WTC11 (cell line): Measurements from ENCODE around the gene B3GNT9. TPM values are rescaled to one million over a fixed set of nuclear protein-coding genes. Genes with fewer than 3 reads are reported as not detected.

Source experiments
- ATAC-seq: fragments of 200-7000 bp; cut with Tn5 transposase; 2 replicates; pipeline ENCODE4 v1.10.0; 2021; ENCODE audit warnings: mild to moderate bottlenecking, moderate library complexity
- CTCF ChIA-PET: fragments of 300-600 bp; sonication (Branson Sonifier 250); formaldehyde crosslinking; loops from one replicate; lab custom pipeline; 2021; ENCODE audit warnings: antibody characterized with exemption; lab: Charles Lee
- POLR2A ChIA-PET: fragments of 350-600 bp; sonication (Branson Sonifier 250); formaldehyde crosslinking; loops from one replicate; lab custom pipeline; 2021; ENCODE audit warnings: antibody characterized with exemption; lab: Charles Lee
- DNase-seq: peaks from one replicate; pipeline ENCODE4 v3.0.0; 2021; ENCODE audit warnings: low spot score
- H3K27ac Mint-ChIP-seq: 2 replicates; pipeline ENCODE4 v1.8.0; 2021; ENCODE audit warnings: mixed read lengths
- H3K27me3 Mint-ChIP-seq: 2 replicates; pipeline ENCODE4 v1.8.0; 2021; ENCODE audit warnings: low read depth, mild to moderate bottlenecking, moderate library complexity, mixed read lengths
- H3K36me3 Mint-ChIP-seq: 2 replicates; pipeline ENCODE4 v1.8.0; 2021; ENCODE audit warnings: mixed read lengths
- H3K4me1 Mint-ChIP-seq: 2 replicates; pipeline ENCODE4 v1.8.0; 2022; ENCODE audit warnings: mixed read lengths
- H3K4me3 Mint-ChIP-seq: 2 replicates; pipeline ENCODE4 v1.8.0; 2021; ENCODE audit warnings: mild to moderate bottlenecking, moderate library complexity, mixed read lengths
- H3K9me3 Mint-ChIP-seq: 2 replicates; pipeline ENCODE4 v1.8.0; 2021; ENCODE audit warnings: mixed read lengths
- CBFB ChIP-seq: sonication (generic); formaldehyde crosslinking; IDR thresholded peaks from 2 replicates; pipeline ENCODE4 v1.8.1; 2022; ENCODE audit warnings: mild to moderate bottlenecking, low read depth, missing genetic modification reagents
- GABPB1 ChIP-seq: sonication (generic); formaldehyde crosslinking; IDR thresholded peaks from 2 replicates; pipeline ENCODE4 v1.8.1; 2023; ENCODE audit warnings: mild to moderate bottlenecking, missing genetic modification reagents
- NFATC4 ChIP-seq: fragments of 250-450 bp; sonication (Bioruptor Pico); IDR thresholded peaks from 2 replicates; pipeline ENCODE4 v1.9.0; 2021; ENCODE audit warnings: mild to moderate bottlenecking
- NR3C1 ChIP-seq: sonication (generic); formaldehyde crosslinking; conservative IDR thresholded peaks from 2 replicates; pipeline ENCODE4 v1.8.1; 2023; ENCODE audit warnings: low read depth, mild to moderate bottlenecking, missing genetic modification reagents
- PRRX2 ChIP-seq: fragments of 250-450 bp; sonication (Bioruptor Pico); IDR thresholded peaks from 2 replicates; pipeline ENCODE4 v1.8.0; 2021; ENCODE audit warnings: mild to moderate bottlenecking
- SOX15 ChIP-seq: fragments of 250-450 bp; sonication (Bioruptor Pico); IDR thresholded peaks from 2 replicates; pipeline ENCODE4 v1.9.0; 2021; ENCODE audit warnings: mild to moderate bottlenecking
- TEAD1 ChIP-seq: sonication (generic); formaldehyde crosslinking; IDR thresholded peaks from 2 replicates; pipeline ENCODE4 v1.8.0; 2022; ENCODE audit warnings: mild to moderate bottlenecking, missing genetic modification reagents
- TEAD4 ChIP-seq: sonication (generic); formaldehyde crosslinking; IDR thresholded peaks from 2 replicates; pipeline ENCODE4 v1.8.0; 2022; ENCODE audit warnings: mild to moderate bottlenecking, missing genetic modification reagents
- ZNF121 ChIP-seq: sonication (generic); formaldehyde crosslinking; IDR thresholded peaks from 2 replicates; pipeline ENCODE4 v1.8.0; 2023; ENCODE audit warnings: missing genetic modification reagents
- ZNF263 ChIP-seq: sonication (generic); formaldehyde crosslinking; IDR thresholded peaks from 2 replicates; pipeline ENCODE4 v1.8.1; 2022; ENCODE audit warnings: low read depth, mild to moderate bottlenecking, moderate library complexity, missing genetic modification reagents
- ZNF423 ChIP-seq: fragments of 250-450 bp; sonication (Bioruptor Pico); IDR thresholded peaks from 2 replicates; pipeline ENCODE4 v2.1.2; 2022; ENCODE audit warnings: mild to moderate bottlenecking, moderate library complexity
- total RNA-seq: library from RNA; stranded (reverse); gene quantifications from 3 replicates; pipeline ENCODE4 v1.2.3, GENCODE V29; 2021
- TF ChIP-seq, protein P1 (sequence below): sonication (generic); formaldehyde crosslinking; IDR thresholded peaks from 2 replicates; pipeline ENCODE4 v1.8.1; 2022; ENCODE audit warnings: missing genetic modification reagents, borderline replicate concordance
- TF ChIP-seq, protein P2 (sequence below): fragments of 250-450 bp; sonication (Bioruptor Pico); IDR thresholded peaks from 2 replicates; pipeline ENCODE4 v2.1.2; 2022; ENCODE audit warnings: mild to moderate bottlenecking, moderate library complexity
- TF ChIP-seq, protein P3 (sequence below): sonication (generic); formaldehyde crosslinking; IDR thresholded peaks from 2 replicates; pipeline ENCODE4 v1.8.1; 2022; ENCODE audit warnings: low read depth, missing genetic modification reagents, borderline replicate concordance
- TF ChIP-seq, protein P4 (sequence below): fragments of 250-450 bp; sonication (Bioruptor Pico); IDR thresholded peaks from 2 replicates; pipeline ENCODE4 v1.9.0; 2021; ENCODE audit warnings: mild to moderate bottlenecking
- TF ChIP-seq, protein P5 (sequence below): sonication (generic); formaldehyde crosslinking; IDR thresholded peaks from 2 replicates; pipeline ENCODE4 v1.8.0; 2023; ENCODE audit warnings: missing genetic modification reagents, mild to moderate bottlenecking, borderline replicate concordance
- TF ChIP-seq, protein P6 (sequence below): fragments of 250-450 bp; sonication (Bioruptor Pico); IDR thresholded peaks from 2 replicates; pipeline ENCODE4 v1.9.0; 2021; ENCODE audit warnings: mild to moderate bottlenecking
- TF ChIP-seq, protein P7 (sequence below): sonication (generic); formaldehyde crosslinking; IDR thresholded peaks from 2 replicates; pipeline ENCODE4 v1.8.0; 2022; ENCODE audit warnings: mild to moderate bottlenecking, missing genetic modification reagents
- TF ChIP-seq, protein P8 (sequence below): sonication (generic); formaldehyde crosslinking; conservative IDR thresholded peaks from 2 replicates; pipeline ENCODE4 v1.8.1; 2022; ENCODE audit warnings: mild to moderate bottlenecking, missing genetic modification reagents

The B3GNT9 gene
- total RNA-seq, 1 experiment from 2014 or later, result 6.4 TPM

DNA sequence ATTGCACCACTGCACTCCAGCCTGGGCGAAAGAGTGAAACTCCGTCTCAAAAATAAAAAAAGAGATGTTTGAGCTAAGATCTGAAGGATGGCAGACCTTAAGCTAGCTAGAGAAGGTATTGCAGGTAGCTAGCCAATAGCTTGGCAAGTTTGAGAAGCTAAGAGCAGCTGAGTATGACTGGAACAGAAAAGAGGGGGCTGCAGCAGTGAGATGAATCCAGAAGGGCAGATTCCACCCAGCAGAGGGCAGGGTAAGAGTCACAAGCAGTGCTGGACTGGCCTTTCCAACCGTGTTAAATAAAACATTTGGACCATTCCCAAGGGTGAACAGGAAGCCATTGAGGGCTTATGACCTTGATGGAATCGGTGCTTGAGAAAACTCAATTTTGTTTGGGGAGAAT, 46.7 kb downstream of the B3GNT9 start:
- Mint-ChIP-seq H3K4me1 (0 out of 2 replicates have a peak, but pooled peaks cover 2% of the 10 kb centered on the region), H3K27me3 (peaks cover 5% of the 10 kb centered on the region; the same call in 1 of the 2 replicates), H3K36me3 (no peaks in the 10 kb centered on the region), H3K27ac (no peak overlapping the region; the same call in none of the 2 replicates), H3K9me3 (0 out of 2 replicates have a peak, but pooled peaks cover 3% of the 10 kb centered on the region), H3K4me3 (no peak overlapping the region)
- ATAC-seq, result peak; percentile 96
- no peak for TF ChIP-seq NR3C1 (CRISPR knock-in tag)
- TF ChIP-seq TEAD4 (CRISPR knock-in tag), result peak; percentile 83; the same call in 1 of the 2 replicates
- 0 out of 2 replicates have a peak, but pooled peaks have one; percentile 2 for TF ChIP-seq ZNF121 (CRISPR knock-in tag)
- no peak for TF ChIP-seq ZNF423 (CRISPR knock-in tag)
- TF ChIP-seq, protein P1, sequence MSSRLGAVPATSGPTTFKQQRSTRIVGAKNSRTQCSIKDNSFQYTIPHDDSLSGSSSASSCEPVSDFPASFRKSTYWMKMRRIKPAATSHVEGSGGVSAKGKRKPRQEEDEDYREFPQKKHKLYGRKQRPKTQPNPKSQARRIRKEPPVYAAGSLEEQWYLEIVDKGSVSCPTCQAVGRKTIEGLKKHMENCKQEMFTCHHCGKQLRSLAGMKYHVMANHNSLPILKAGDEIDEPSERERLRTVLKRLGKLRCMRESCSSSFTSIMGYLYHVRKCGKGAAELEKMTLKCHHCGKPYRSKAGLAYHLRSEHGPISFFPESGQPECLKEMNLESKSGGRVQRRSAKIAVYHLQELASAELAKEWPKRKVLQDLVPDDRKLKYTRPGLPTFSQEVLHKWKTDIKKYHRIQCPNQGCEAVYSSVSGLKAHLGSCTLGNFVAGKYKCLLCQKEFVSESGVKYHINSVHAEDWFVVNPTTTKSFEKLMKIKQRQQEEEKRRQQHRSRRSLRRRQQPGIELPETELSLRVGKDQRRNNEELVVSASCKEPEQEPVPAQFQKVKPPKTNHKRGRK (CRISPR knock-in tag), result no peak
- TF ChIP-seq TEAD1 (CRISPR knock-in tag), result peak; percentile 96; the same call in 1 of the 2 replicates
- TF ChIP-seq GABPB1 (CRISPR knock-in tag), result 0 out of 2 replicates have a peak, but pooled peaks have one; percentile 12
- TF ChIP-seq, protein P2, sequence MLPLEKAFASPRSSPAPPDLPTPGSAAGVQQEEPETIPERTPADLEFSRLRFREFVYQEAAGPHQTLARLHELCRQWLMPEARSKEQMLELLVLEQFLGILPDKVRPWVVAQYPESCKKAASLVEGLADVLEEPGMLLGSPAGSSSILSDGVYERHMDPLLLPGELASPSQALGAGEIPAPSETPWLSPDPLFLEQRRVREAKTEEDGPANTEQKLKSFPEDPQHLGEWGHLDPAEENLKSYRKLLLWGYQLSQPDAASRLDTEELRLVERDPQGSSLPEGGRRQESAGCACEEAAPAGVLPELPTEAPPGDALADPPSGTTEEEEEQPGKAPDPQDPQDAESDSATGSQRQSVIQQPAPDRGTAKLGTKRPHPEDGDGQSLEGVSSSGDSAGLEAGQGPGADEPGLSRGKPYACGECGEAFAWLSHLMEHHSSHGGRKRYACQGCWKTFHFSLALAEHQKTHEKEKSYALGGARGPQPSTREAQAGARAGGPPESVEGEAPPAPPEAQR (CRISPR knock-in tag), result no peak
- DNase-seq, result peak; percentile 60
- CTCF ChIA-PET, result interaction anchor here (0.6 to 5.6 kb wide), 42 partner anchors 9 to 326 kb away, joined by 3 to 62 read pairs (median 5); partner anchors contain the start of genes B3GNT9, CES3, FHOD1 and NAE1
- POLR2A ChIA-PET, result interaction anchor here (1.0 kb wide), 1 partner anchor 57 kb away, joined by 3 read pairs; no protein-coding TSS in a partner anchor

DNA sequence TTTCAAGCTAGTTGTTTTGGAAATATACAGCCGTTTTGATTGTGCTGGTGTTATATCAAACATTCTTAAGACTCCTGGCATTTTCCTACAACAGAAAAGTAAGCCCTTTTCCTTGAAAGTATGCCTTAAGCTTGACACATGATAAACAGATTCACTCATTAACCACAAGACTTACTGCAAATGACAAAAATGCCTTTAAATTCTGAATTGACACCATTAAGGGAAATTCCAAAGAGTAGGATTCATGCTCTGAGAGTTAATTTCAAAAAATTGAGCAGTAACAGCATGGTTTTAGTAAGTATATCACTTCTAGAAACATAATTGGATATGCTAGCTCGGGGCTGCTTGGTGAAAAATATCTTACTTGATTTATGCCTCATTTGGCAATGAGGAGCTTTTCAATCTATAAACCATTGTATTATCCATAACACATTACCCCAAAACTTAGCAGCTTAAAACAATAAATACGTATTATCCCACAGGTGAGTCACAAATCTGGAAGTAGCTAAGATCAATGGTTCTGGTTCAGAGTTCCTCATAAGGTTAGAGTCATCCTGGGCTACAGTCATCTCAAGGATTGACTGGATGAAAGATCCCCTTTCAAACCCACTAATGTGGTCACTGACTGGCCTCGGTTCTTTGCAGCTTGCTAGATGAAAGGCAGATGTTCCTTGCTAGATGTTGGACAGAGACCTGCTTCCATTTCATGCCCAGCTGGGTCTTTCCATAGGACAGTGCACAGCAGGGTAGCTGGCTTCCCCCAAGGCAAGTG, 49.3 kb downstream of the B3GNT9 start:
- H3K4me1 Mint-ChIP-seq, result no peaks in the 10 kb centered on the region
- H3K27me3 Mint-ChIP-seq, result no peaks in the 10 kb centered on the region; the same call in 1 of the 2 replicates
- POLR2A ChIA-PET, result no interaction called here
- 0 out of 2 replicates have a peak, but pooled peaks cover 3% of the 10 kb centered on the region for H3K9me3 Mint-ChIP-seq
- DNase-seq (no peak), ATAC-seq (no peak)
- H3K36me3 Mint-ChIP-seq, result no peaks in the 10 kb centered on the region
- CTCF ChIA-PET, result interaction anchor here (1.0 to 5.6 kb wide), 7 partner anchors 9 to 147 kb away, joined by 3 to 62 read pairs (median 4); partner anchors contain the start of gene CES3
- H3K4me3 Mint-ChIP-seq, result no peak overlapping the region
- no peak overlapping the region for H3K27ac Mint-ChIP-seq
- no peak for TF ChIP-seq TEAD1 (CRISPR knock-in tag)
- TF ChIP-seq, protein P3, sequence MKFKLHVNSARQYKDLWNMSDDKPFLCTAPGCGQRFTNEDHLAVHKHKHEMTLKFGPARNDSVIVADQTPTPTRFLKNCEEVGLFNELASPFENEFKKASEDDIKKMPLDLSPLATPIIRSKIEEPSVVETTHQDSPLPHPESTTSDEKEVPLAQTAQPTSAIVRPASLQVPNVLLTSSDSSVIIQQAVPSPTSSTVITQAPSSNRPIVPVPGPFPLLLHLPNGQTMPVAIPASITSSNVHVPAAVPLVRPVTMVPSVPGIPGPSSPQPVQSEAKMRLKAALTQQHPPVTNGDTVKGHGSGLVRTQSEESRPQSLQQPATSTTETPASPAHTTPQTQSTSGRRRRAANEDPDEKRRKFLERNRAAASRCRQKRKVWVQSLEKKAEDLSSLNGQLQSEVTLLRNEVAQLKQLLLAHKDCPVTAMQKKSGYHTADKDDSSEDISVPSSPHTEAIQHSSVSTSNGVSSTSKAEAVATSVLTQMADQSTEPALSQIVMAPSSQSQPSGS (CRISPR knock-in tag), result no peak
- TF ChIP-seq, protein P4, sequence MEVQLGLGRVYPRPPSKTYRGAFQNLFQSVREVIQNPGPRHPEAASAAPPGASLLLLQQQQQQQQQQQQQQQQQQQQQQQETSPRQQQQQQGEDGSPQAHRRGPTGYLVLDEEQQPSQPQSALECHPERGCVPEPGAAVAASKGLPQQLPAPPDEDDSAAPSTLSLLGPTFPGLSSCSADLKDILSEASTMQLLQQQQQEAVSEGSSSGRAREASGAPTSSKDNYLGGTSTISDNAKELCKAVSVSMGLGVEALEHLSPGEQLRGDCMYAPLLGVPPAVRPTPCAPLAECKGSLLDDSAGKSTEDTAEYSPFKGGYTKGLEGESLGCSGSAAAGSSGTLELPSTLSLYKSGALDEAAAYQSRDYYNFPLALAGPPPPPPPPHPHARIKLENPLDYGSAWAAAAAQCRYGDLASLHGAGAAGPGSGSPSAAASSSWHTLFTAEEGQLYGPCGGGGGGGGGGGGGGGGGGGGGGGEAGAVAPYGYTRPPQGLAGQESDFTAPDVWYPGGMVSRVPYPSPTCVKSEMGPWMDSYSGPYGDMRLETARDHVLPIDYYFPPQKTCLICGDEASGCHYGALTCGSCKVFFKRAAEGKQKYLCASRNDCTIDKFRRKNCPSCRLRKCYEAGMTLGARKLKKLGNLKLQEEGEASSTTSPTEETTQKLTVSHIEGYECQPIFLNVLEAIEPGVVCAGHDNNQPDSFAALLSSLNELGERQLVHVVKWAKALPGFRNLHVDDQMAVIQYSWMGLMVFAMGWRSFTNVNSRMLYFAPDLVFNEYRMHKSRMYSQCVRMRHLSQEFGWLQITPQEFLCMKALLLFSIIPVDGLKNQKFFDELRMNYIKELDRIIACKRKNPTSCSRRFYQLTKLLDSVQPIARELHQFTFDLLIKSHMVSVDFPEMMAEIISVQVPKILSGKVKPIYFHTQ, result no peak
- TF ChIP-seq, protein P5, sequence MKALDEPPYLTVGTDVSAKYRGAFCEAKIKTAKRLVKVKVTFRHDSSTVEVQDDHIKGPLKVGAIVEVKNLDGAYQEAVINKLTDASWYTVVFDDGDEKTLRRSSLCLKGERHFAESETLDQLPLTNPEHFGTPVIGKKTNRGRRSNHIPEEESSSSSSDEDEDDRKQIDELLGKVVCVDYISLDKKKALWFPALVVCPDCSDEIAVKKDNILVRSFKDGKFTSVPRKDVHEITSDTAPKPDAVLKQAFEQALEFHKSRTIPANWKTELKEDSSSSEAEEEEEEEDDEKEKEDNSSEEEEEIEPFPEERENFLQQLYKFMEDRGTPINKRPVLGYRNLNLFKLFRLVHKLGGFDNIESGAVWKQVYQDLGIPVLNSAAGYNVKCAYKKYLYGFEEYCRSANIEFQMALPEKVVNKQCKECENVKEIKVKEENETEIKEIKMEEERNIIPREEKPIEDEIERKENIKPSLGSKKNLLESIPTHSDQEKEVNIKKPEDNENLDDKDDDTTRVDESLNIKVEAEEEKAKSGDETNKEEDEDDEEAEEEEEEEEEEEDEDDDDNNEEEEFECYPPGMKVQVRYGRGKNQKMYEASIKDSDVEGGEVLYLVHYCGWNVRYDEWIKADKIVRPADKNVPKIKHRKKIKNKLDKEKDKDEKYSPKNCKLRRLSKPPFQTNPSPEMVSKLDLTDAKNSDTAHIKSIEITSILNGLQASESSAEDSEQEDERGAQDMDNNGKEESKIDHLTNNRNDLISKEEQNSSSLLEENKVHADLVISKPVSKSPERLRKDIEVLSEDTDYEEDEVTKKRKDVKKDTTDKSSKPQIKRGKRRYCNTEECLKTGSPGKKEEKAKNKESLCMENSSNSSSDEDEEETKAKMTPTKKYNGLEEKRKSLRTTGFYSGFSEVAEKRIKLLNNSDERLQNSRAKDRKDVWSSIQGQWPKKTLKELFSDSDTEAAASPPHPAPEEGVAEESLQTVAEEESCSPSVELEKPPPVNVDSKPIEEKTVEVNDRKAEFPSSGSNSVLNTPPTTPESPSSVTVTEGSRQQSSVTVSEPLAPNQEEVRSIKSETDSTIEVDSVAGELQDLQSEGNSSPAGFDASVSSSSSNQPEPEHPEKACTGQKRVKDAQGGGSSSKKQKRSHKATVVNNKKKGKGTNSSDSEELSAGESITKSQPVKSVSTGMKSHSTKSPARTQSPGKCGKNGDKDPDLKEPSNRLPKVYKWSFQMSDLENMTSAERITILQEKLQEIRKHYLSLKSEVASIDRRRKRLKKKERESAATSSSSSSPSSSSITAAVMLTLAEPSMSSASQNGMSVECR, result no peak
- no peak for TF ChIP-seq SOX15
- TF ChIP-seq, protein P6, sequence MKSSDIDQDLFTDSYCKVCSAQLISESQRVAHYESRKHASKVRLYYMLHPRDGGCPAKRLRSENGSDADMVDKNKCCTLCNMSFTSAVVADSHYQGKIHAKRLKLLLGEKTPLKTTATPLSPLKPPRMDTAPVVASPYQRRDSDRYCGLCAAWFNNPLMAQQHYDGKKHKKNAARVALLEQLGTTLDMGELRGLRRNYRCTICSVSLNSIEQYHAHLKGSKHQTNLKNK (CRISPR knock-in tag), result no peak
- TF ChIP-seq PRRX2 (CRISPR knock-in tag), result no peak
- no peak for TF ChIP-seq ZNF263 (CRISPR knock-in tag)
- TF ChIP-seq CBFB, result no peak
- no peak for TF ChIP-seq ZNF423 (CRISPR knock-in tag)
- TF ChIP-seq, protein P7, sequence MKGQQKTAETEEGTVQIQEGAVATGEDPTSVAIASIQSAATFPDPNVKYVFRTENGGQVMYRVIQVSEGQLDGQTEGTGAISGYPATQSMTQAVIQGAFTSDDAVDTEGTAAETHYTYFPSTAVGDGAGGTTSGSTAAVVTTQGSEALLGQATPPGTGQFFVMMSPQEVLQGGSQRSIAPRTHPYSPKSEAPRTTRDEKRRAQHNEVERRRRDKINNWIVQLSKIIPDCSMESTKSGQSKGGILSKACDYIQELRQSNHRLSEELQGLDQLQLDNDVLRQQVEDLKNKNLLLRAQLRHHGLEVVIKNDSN (CRISPR knock-in tag), result no peak
- TF ChIP-seq NFATC4 (CRISPR knock-in tag), result no peak
- TF ChIP-seq, protein P8, sequence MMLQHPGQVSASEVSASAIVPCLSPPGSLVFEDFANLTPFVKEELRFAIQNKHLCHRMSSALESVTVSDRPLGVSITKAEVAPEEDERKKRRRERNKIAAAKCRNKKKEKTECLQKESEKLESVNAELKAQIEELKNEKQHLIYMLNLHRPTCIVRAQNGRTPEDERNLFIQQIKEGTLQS (CRISPR knock-in tag), result no peak
